ENCODE results near the gene MCC. TPM values are rescaled to one million over a fixed set of nuclear protein-coding genes. Genes with fewer than 3 reads are reported as not detected.
A peak's percentile ranks its signal among the peaks of the same experiment; 100 is the strongest.

MCC gene
- total RNA-seq, 1 experiment from 2014 or later, result 0.41 TPM

GRCh38 chr5:113336975-113337374 is 151.3 kb downstream of the MCC start:
- BruUV-seq (replicated peaks), result no TSS peak
- ChIA-PET POLR2A (no interaction called here), CTCF (interaction anchor here (0.6 to 1.5 kb wide), 4 partner anchors 9 to 553 kb away, joined by 3 to 6 read pairs (median 3); no protein-coding TSS in a partner anchor)
- no peaks in the 10 kb centered on the region for H3K4me1 ChIP-seq (ENCODE audit: control insufficient read depth, insufficient read depth, low read length)
- intact Hi-C loops (cut with micrococcal nuclease; ENCODE audit: unreplicated experiment), result loop anchor here (5.0 kb wide), 2 partner anchors 175 to 270 kb away; partner anchors contain the start of gene YTHDC2
- H3K4me3 ChIP-seq (ENCODE audit: low read depth in 2 of 2, low read length in 2 of 2), result no peak overlapping the region
- ATAC-seq (peak; percentile 84), DNase-seq (ENCODE audit: low read depth, low spot score) (no peak)
- H3K27ac ChIP-seq (ENCODE audit: low read length), result no peak overlapping the region
- H3K9me3 ChIP-seq (ENCODE audit: control insufficient read depth, insufficient read depth, low read depth, low read length), result no peaks in the 10 kb centered on the region
- no peaks in the 10 kb centered on the region for H3K36me3 ChIP-seq (ENCODE audit: control insufficient read depth, insufficient read depth, low read length)
- TF ChIP-seq CTCF (IDR thresholded peaks at IDR 0.05) (peak; percentile 58), REST (IDR thresholded peaks at IDR 0.05; ENCODE audit: insufficient read depth in 1 of 2, low read depth in 2 of 2, low read length in 1 of 2) (no peak)
- in situ Hi-C loops (cut with HindIII; ENCODE audit: low pct_unique_long_range_greater_than_20kb, low sequenced_read_pairs), result no loop called here
- H3K27me3 ChIP-seq (ENCODE audit: control insufficient read depth, insufficient read depth, low read length), result no peaks in the 10 kb centered on the region; the same call in 1 of the 2 replicates

GRCh38 chr5:113333411-113333810 is 154.8 kb downstream of the MCC start:
- no peak for ATAC-seq
- no peak for DNase-seq (ENCODE audit: low read depth, low spot score)
- H3K36me3 ChIP-seq (ENCODE audit: control insufficient read depth, insufficient read depth, low read length), result no peaks in the 10 kb centered on the region
- TF ChIP-seq POLR2AphosphoS5 (IDR thresholded peaks at IDR 0.05; ENCODE audit: low read depth, low read length), result no peak
- TF ChIP-seq TCF7L2 (IDR thresholded peaks at IDR 0.05; ENCODE audit: low read depth, low read length), result no peak
- TF ChIP-seq SIN3A (IDR thresholded peaks at IDR 0.05; ENCODE audit: borderline replicate concordance, insufficient read depth, low read depth, low read length), result no peak
- TF ChIP-seq CTCF (IDR thresholded peaks at IDR 0.05), result no peak
- TF ChIP-seq REST (IDR thresholded peaks at IDR 0.05; ENCODE audit: insufficient read depth in 1 of 2, low read depth in 2 of 2, low read length in 1 of 2), result no peak
- intact Hi-C loops (cut with micrococcal nuclease; ENCODE audit: unreplicated experiment), result no loop called here
- no peak overlapping the region for H3K4me3 ChIP-seq (ENCODE audit: low read depth in 2 of 2, low read length in 2 of 2)
- CTCF ChIA-PET, result no interaction called here
- POLR2A ChIA-PET, result no interaction called here
- in situ Hi-C loops (cut with HindIII; ENCODE audit: low pct_unique_long_range_greater_than_20kb, low sequenced_read_pairs), result no loop called here
- no TSS peak for BruUV-seq (replicated peaks)
- no peak overlapping the region for H3K27ac ChIP-seq (ENCODE audit: low read length)
- H3K27me3 ChIP-seq (ENCODE audit: control insufficient read depth, insufficient read depth, low read length), result no peaks in the 10 kb centered on the region; the same call in 1 of the 2 replicates
- no peaks in the 10 kb centered on the region for H3K9me3 ChIP-seq (ENCODE audit: control insufficient read depth, insufficient read depth, low read depth, low read length)
- H3K4me1 ChIP-seq (ENCODE audit: control insufficient read depth, insufficient read depth, low read length), result no peaks in the 10 kb centered on the region

All from Panc1 (cell line).